Measurements from ENCODE around the gene STX2. TPM values are rescaled to one million over a fixed set of nuclear protein-coding genes. Genes with fewer than 3 reads are reported as not detected.

STX2 gene
- total RNA-seq, 2 donors from 2014 or later, result 18.2 to 20.2 TPM

DNA sequence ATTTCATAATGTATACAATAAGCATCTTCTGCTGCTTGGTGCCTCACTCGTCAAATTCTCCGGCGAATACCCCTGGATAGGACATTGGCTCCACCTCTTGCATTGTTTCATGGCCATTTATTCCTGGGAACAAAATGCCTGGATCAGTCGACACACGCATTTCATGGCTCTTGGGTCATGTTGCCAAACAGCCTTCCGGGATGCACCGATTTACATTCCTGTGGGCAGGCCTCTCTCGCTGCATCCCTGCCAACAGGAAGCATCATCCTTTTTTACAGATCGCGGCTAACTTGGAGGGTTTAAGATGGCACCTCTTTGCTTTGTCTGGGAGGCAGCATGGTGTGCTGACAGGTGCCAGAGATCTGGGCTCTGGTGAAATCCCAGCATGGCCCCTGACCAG lies 90.3 kb downstream of the STX2 start:
- no peak overlapping the region for H3K27ac Mint-ChIP-seq
- 71 to 82% methylated on average over 10 of the region's 10 CpGs for WGBS, 2 experiments (ENCODE audit: insufficient coverage in 1 of 2, insufficient read length in 1 of 2)

DNA sequence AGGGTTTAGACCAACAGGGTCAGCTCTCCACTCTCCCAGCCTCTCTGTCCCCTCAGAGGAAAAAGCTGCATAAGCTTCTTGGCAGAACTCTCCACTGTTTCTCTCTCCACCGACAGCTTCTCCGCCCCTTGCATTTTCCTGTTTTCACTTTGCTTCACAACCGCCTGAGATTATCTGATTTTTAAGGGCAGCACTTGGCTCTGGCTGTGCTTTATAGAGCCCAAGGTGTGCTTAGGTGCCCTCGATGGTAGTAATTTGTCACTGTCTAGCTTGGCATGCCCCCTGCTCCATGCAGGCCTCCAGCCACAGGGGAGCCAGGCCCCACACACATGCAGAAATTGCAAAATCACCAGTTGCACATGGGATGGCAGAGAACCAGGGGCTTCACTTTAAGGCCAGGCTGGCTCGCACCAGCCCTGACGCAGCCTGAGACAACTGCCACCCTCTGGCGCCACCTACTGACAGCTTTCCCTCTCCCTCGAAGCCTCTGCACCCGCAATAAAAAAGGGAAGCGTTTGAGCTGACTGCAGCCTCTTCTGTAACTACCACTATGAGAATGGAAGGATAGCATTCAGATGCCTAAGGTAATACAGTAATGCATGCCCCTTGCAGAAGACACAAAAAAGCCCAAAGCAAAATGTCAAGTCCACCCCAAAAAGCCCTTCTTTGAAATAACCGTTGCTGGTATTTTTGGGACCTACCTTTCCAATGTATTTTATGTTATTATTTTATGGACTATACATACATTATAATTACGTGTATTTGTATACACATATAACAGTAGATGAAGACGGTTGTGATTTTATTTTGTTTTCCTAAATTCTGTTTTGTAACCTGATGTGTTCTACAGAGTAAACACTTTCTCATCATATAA lies 90.9 kb downstream of the STX2 start:
- 26 to 46% methylated on average over 5 to 10 of the region's 13 CpGs for WGBS, 2 experiments (ENCODE audit: insufficient coverage in 1 of 2, insufficient read length in 1 of 2)
- Mint-ChIP-seq H3K27ac (no peak overlapping the region), H3K4me1 (peaks cover 9% of the 10 kb centered on the region), H3K36me3 (ENCODE audit: low read depth) (no peaks in the 10 kb centered on the region), H3K9me3 (no peaks in the 10 kb centered on the region), H3K4me3 (no peak overlapping the region), H3K27me3 (ENCODE audit: insufficient read depth) (peaks cover 3% of the 10 kb centered on the region)
- H3K9me3 ChIP-seq (ENCODE audit: control insufficient read depth, low read length), result no peaks in the 10 kb centered on the region
- no peak overlapping the region for H3K4me3 ChIP-seq (ENCODE audit: low read length)
- H3K27ac ChIP-seq (ENCODE audit: low read depth, low read length), result no peak overlapping the region
- DNase-seq, result peak; percentile 98
- H3K4me1 ChIP-seq (ENCODE audit: control insufficient read depth, insufficient read depth, low read length), result no peaks in the 10 kb centered on the region
- no peaks in the 10 kb centered on the region for H3K27me3 ChIP-seq (ENCODE audit: control insufficient read depth, insufficient read depth, low read length, poor library complexity, severe bottlenecking)
- H3K36me3 ChIP-seq (ENCODE audit: control insufficient read depth, insufficient read depth, low read length), result no peaks in the 10 kb centered on the region
- TF ChIP-seq, protein P1, sequence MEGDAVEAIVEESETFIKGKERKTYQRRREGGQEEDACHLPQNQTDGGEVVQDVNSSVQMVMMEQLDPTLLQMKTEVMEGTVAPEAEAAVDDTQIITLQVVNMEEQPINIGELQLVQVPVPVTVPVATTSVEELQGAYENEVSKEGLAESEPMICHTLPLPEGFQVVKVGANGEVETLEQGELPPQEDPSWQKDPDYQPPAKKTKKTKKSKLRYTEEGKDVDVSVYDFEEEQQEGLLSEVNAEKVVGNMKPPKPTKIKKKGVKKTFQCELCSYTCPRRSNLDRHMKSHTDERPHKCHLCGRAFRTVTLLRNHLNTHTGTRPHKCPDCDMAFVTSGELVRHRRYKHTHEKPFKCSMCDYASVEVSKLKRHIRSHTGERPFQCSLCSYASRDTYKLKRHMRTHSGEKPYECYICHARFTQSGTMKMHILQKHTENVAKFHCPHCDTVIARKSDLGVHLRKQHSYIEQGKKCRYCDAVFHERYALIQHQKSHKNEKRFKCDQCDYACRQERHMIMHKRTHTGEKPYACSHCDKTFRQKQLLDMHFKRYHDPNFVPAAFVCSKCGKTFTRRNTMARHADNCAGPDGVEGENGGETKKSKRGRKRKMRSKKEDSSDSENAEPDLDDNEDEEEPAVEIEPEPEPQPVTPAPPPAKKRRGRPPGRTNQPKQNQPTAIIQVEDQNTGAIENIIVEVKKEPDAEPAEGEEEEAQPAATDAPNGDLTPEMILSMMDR (conservative IDR thresholded peaks at IDR 0.05), result peak; percentile 95
- no peak overlapping the region for H3K9ac ChIP-seq (ENCODE audit: extremely low read depth, low read length, poor library complexity, severe bottlenecking)

More for the DNA sequence above, 90.3 kb downstream of the STX2 start:
- no peak for DNase-seq
- Histone ChIP-seq H3K27ac (ENCODE audit: low read depth, low read length) (no peak overlapping the region), H3K36me3 (ENCODE audit: control insufficient read depth, insufficient read depth, low read length) (no peaks in the 10 kb centered on the region), H3K9me3 (ENCODE audit: control insufficient read depth, low read length) (no peaks in the 10 kb centered on the region), H3K9ac (ENCODE audit: extremely low read depth, low read length, poor library complexity, severe bottlenecking) (no peak overlapping the region), H3K27me3 (ENCODE audit: control insufficient read depth, insufficient read depth, low read length, poor library complexity, severe bottlenecking) (no peaks in the 10 kb centered on the region), H3K4me1 (ENCODE audit: control insufficient read depth, insufficient read depth, low read length) (no peaks in the 10 kb centered on the region), H3K4me3 (ENCODE audit: low read length) (no peak overlapping the region)
- H3K4me1 Mint-ChIP-seq, result peaks cover 9% of the 10 kb centered on the region
- H3K4me3 Mint-ChIP-seq, result no peak overlapping the region
- TF ChIP-seq, protein P1 (conservative IDR thresholded peaks at IDR 0.05), result no peak
- no peaks in the 10 kb centered on the region for H3K27me3 Mint-ChIP-seq (ENCODE audit: insufficient read depth)
- H3K36me3 Mint-ChIP-seq (ENCODE audit: low read depth), result no peaks in the 10 kb centered on the region
- H3K9me3 Mint-ChIP-seq, result no peaks in the 10 kb centered on the region

DNA sequence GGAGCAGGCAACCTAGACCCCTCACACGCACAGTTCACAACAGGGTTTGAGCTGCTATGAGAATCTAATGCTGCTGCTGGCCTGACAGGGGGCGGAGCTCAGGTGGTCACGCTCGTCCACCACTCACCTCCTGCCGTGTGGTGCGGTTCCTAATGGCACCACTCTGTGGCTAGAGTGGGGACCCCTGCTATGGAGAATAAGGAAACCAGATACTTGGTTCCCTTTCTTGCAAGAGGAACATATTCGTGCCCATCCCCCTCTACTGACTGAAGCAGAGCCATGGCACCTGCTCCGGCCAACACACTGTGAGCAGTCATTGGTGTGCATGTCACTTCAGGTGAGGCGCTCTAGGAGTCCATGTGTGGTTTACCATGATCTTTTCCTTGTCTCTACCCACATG lies 92.5 kb downstream of the STX2 start:
- Histone ChIP-seq H3K27ac (ENCODE audit: low read depth, low read length) (no peak overlapping the region), H3K4me3 (ENCODE audit: low read length) (no peak overlapping the region), H3K36me3 (ENCODE audit: control insufficient read depth, insufficient read depth, low read length) (no peaks in the 10 kb centered on the region), H3K4me1 (ENCODE audit: control insufficient read depth, insufficient read depth, low read length) (no peaks in the 10 kb centered on the region), H3K9ac (ENCODE audit: extremely low read depth, low read length, poor library complexity, severe bottlenecking) (no peak overlapping the region), H3K9me3 (ENCODE audit: control insufficient read depth, low read length) (no peaks in the 10 kb centered on the region), H3K27me3 (ENCODE audit: control insufficient read depth, insufficient read depth, low read length, poor library complexity, severe bottlenecking) (no peaks in the 10 kb centered on the region)
- H3K27ac Mint-ChIP-seq, result no peak overlapping the region
- peak; percentile 44 for DNase-seq
- no peaks in the 10 kb centered on the region for H3K9me3 Mint-ChIP-seq
- H3K4me1 Mint-ChIP-seq, result peaks cover 9% of the 10 kb centered on the region
- TF ChIP-seq, protein P1 (conservative IDR thresholded peaks at IDR 0.05), result no peak
- peaks cover 3% of the 10 kb centered on the region for H3K27me3 Mint-ChIP-seq (ENCODE audit: insufficient read depth)
- H3K4me3 Mint-ChIP-seq, result no peak overlapping the region
- H3K36me3 Mint-ChIP-seq (ENCODE audit: low read depth), result no peaks in the 10 kb centered on the region
- 87 to 92% methylated on average over 4 to 9 of the region's 9 CpGs for WGBS, 2 experiments (ENCODE audit: insufficient coverage in 1 of 2, insufficient read length in 1 of 2)

All from endodermal cell (in vitro differentiated cells).